Glomerular endothelial cell (primary cell): ENCODE data around the gene GDF7. TPM values are rescaled to one million over a fixed set of nuclear protein-coding genes. Genes with fewer than 3 reads are reported as not detected.

Experiments used
- DNase-seq: peaks from one replicate; pipeline ENCODE4 v3.0.0-alpha.2; 2011; ENCODE audit warnings: low read depth, low spot score; ENCODE audit errors: extremely low read depth
- total RNA-seq: library from RNA; depleted of rRNA; stranded (reverse); fragments of >200 nt; gene quantifications from 2 replicates; pipeline ENCODE4 v1.2.3, GENCODE V29; 2015

The GDF7 gene
- total RNA-seq, 1 donor from 2014 or later = 9.5 TPM

- DNase-seq = no peak
These were observed 24.6 kb upstream of the GDF7 start for GRCh38 chr2:20642055-20642971.

DNA sequence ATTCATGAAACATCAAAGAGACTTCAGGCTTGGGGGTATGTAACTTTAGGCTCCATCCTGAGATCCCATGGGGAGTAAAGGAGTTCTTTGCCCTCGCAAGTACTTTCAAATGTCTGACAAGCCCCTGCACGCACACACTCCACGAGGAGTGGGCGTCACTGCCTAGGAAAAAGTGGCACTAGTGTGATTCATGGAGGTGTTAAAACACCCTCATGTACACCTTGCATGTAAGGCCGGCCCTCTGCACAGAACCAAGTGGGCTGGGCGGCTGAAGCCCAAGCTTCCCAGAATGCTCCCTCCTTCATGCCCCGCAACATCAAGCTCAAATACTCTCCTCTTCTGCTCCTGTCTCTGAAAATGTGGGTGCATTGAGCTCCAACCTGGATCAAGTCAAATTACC is 23.9 kb upstream of the GDF7 start:
- no peak for DNase-seq

DNA sequence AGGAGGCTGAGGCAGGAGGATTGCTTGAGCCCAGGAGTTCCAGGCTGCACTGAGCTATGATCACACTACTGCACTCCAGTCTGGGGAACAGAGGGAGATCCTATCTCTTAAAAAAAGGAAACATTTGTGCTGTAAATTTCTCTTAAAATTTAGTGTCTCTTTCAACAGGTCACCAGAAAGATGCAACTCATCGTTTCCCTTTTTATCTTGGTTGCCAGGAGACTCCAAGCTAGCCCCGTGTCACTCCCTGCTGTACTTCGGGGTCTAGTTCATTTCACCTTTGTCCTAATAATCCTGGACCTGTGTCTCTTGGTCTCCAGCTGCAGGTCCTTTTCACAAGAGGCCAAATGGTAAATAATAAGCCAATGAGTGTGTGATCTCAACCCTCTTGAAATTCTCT is 23.1 kb upstream of the GDF7 start:
- DNase-seq = no peak

GRCh38 chr2:20645301-20645701 is 21.6 kb upstream of the GDF7 start:
- no peak for DNase-seq

DNA sequence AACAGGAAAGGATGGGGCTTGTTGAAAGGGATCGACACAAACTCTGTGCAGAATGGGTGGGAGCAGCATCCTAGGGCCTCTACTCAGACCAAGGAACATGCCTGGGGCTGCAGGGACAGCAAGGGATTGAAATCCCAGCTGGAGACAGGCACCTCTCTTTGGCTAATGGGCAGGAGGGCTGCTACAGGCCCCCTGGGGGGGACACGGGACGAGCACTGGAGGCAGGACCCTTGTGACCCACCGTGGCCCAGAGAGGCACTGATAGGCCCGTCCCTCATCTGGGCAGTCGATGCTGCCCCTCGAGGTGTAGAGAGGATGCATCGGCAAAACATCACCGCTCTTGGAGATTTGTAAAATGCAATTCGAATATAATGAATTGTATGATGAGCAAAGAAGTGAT is 21.2 kb upstream of the GDF7 start:
- DNase-seq = no peak

GRCh38 chr2:20646446-20646845 is 20.5 kb upstream of the GDF7 start:
- DNase-seq = no peak

DNA sequence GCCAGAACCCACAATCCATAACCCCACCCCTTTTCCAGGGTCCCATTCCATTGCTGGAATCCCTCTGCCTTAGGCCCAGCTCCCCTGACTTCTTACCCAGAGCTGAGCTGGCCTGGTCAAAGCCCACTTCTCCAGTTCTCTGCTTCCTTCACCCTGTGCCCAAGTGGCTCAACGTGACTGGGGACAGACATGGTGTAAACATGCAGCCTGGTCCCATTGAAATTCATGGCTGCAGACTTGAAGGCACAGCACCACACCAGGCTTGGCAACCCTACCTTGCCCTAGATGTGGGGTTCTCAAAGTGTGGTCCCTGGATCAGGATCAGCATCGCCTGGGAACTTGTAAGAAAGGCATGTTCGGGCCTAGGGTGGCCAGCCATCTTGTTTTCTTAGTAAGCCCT is 19.7 kb upstream of the GDF7 start:
- DNase-seq = no peak

- DNase-seq = no peak
These were observed 19.2 kb upstream of the GDF7 start for GRCh38 chr2:20647738-20648137.

DNA sequence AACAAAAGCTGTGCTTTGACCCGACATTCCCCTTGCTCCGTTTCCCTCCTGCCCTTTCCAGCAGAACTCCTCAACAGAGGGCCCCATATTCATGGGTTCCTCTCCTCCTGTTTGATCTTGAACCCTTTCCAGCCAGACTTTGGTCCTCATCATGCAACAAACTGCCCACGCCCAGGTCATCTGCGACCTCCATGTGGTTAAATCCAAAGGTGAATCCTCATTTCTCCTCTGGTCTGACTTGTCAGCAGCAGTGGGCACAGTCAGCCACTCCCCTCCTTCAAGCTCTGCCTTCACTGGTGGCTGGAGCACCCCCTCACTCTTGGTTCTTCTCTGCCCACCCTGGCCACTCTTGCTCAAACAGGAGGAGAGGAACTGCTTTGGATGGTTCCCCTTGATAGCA is 18.7 kb upstream of the GDF7 start:
- DNase-seq = no peak

DNA sequence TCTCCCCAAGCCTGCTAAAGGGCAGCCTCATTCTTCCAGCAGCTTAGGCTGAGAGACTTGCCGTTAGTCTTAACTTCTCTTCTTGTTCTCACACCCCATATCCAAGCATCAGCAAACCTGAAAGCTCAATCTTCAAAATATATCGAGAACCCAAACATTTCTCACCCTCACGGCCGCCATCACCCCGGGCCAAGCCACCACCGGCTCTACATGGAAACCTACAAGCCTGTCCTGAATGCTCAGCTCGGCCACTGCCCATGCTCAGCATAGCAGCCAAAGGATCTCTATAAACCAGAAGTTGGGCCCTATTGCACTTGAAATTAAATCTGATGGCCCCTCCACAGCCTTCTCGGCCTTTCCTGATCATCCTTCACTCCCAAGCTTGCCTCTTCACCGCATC is 18.1 kb upstream of the GDF7 start:
- no peak for DNase-seq

DNA sequence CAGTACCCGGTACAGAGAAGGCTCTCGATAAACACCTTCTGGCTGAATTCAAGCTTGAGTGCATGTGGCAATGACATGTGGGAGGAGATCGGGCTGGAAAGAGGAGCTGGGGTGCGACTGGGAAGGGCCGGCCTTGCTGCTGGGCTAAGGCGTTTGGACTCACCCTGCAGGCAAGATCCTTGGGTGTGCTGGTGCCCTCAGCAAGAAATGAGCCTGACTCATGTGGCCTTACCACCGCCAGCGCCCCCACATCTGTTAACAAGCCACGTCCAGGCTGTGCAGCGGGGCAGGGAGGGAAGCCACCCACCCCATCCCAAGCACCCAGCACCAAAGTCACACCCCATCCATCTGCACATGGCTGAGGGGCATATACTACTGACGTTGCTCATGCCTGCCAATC is 17.4 kb upstream of the GDF7 start:
- no peak for DNase-seq

DNA sequence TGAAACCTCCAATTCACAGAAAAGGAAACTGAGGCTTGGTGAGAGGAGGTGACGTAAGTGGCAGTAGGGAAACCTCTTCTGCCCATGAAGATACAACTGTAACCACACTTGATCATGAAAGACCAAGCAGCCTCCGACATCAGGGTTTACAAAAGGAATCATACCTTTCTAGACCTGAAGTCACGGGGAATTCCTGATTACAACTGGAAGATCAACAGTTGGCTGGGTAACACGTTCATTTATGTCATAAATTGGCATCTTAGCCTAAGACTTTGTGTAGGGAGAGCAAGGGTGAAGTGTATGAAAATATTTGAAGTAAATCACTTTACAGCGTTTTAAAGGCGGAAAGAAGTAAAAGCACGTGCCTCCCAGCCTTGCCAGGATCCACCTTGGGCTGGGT is 17.0 kb upstream of the GDF7 start:
- DNase-seq = no peak

- DNase-seq = no peak
These were observed 16.5 kb upstream of the GDF7 start for GRCh38 chr2:20650393-20650876.

GRCh38 chr2:20650877-20651730 is 15.8 kb upstream of the GDF7 start, which contains the start of gene HS1BP3:
HS1BP3 (minus strand) TSS chr2:20651098; CDS start chr2:20651063, 35 bp downstream.
- no peak for DNase-seq

DNA sequence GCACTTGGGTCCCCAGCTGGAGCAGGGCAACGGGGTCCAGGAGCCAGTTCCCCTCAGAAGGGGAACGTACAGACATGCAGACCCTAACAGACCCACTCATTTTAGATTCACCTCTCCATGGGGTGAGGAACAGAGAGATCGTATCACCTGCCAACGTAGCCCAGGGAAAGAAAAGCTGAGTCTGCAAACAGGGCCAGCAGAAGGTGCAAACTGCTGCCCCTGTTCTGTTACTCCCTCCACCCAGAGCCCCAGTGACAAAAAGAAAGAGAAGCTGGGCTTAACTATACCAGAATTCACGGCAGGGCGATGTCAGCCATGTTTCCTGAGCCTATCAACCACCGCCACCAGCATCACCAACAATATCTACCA is 15.2 kb upstream of the GDF7 start:
- DNase-seq = no peak

DNA sequence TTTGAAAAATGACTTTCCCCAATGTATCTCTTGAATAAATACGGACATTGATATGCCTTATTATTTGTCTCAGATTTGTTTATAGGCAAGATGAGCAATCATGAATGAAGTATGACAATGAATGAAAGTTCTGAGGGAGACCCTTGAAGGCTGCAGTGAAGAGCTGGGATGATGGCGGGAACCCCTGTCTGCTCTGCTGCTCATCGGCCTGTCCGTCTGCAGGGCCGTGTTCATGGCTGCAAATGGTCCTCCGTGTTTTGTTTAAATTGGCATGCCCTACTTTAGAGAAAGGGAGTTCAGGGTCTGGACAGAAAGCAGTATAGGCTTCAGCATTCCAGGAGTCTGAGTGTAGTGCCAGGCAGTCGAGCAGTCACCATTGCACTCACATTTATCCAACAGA is 14.8 kb upstream of the GDF7 start:
- no peak for DNase-seq

DNA sequence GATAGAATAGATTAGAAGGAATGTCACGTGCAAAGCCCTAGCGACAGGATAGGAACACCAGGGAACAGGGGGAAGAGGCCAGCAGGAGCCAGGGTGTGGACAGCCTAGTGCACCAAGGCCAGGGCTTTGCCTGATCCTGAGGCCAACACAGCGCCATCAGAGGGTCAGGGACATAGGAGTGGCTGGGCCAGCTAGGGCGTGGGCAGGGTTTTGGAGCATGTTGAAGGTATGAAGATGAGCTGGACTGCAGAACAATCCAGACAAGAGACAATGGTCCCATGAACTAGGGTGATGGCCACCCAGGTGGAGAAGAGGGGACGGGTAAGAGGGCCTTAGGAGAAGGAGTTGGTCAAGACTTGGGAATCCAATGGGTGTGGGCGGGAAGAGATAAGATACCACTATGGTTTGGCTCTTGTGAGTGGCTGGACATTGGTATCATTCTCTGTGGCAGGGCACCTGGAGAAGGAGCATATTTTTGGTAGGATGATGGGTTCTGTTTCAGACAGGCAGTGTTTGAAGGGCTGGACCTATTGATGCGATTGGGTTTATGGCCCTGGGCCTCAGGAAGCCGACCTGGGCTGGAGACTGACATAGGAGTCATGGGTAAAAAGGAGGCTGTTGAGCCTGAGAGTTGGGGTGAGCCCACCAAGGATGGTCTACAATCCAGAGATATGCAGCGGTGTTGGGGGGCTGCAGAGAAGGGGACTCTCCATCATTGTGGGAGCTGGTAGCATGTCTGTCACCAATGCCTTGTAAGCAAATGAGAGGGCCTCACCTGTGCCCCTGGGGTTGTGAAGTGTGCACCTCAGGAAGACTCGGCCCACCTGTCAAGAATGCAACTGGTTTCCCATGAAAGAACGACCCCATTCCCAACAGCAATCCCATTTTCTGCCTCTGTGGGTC is 14.0 kb upstream of the GDF7 start:
- DNase-seq = no peak

DNA sequence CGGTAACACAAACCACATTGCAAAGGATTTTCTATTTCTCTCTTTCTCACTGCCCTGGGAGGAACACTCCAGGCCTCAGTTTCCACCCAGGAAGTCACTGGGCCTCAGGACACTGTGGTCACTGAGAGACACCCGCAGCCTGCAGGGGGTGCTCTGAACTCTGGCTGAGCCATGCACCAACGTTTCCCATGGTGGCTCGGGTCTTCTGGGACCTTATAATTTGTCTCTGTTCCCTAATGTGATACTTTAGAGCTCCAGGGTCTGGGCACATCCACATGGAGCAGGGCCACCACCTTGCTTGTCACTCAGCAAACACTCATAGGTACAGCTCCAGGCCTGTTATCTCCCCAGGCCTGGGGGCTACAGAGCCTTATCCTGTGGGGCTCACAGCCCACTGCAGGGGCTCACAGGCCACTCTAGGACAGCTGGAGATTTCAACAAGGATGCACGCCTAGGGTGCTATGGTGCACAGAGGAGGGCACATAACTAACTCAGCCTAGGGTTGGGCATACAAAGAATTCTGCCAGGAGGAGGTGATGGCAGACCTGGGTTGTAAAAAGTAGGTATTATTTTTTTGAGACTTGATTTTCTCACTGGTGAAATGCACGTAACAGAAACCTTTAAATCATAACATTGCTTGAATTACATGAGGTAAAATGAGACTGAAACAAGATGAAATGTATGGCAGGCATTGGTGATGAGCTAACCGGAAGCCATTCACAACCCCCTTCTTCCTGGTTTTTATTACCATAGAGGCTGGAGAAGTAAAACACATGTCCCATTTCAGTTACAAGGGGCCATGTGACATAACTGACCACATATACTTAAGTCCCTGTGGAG is 13.0 kb upstream of the GDF7 start:
- DNase-seq = no peak

GRCh38 chr2:20654535-20654813 is 12.5 kb upstream of the GDF7 start:
- no peak for DNase-seq

GRCh38 chr2:20656561-20656960 is 10.4 kb upstream of the GDF7 start:
- DNase-seq = no peak
